Fibroblast of skin of back (primary cell): ENCODE measurements around the gene AVPI1.
"Not testable (repeated sequence)": the region's sequence is repeated elsewhere in the genome, so short reads cannot be mapped to it uniquely, and the experiment has no call there.

Experiments
- DNase-seq: peaks from one replicate; pipeline ENCODE4 v3.0.0-alpha.2; 2013

Gene AVPI1

DNA sequence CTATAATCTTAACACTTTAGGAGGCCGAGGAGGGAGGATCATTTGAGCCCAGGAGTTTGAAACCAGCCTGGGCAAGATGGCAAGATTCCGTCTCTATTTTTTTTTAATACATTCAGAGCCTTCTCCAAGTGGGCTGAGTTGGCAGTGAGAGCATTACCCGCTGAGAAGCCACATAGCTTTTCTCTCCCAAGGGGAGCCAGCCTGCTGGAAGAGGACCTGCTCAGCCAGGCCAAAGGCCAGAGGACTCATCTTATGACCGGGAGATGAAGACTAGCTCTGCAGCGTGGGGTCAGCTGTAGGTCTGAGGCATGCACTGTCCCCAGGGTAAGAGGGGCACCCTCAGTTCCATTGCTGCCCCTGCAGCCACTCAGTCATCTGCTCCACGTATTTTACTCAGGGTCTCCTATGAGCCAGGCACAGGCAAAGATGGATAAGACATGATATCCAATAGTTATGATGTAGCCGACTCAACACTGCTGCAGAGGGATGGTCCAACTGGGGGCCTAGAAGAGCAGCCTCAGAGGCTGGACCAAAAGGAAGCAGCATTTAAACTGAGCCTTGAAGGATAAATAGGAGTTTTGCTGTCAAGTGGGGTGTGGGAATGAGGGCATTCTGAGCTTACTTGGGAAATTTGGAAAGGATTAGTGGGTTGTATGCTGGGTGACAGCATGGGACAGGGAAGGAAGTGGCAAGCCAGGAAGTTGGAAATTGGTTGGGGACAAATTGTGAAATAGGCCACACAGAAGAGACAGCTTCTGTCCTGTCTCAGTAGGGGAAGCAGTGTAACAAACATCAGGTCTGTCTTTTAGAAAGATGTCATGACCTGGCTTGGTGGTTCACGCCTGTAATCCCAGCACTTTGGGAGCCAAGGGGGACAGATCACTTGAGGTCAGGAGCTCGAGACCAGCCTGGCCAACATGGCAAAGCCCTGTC, 24.9 kb upstream of the AVPI1 start:
- DNase-seq = no peak

GRCh38 chr10:97708976-97709946, 22.2 kb upstream of the AVPI1 start:
- peak; percentile 92 for DNase-seq

GRCh38 chr10:97708167-97708566, 21.1 kb upstream of the AVPI1 start:
- DNase-seq = no peak

GRCh38 chr10:97707134-97707861, 20.3 kb upstream of the AVPI1 start:
- DNase-seq = no peak

- DNase-seq = no peak
Observed at GRCh38 chr10:97705006-97705670, 18.1 kb upstream of the AVPI1 start.

- DNase-seq = no peak
Observed at GRCh38 chr10:97704341-97704740, 17.3 kb upstream of the AVPI1 start.

GRCh38 chr10:97703398-97704067, 16.5 kb upstream of the AVPI1 start:
- no peak for DNase-seq

DNA sequence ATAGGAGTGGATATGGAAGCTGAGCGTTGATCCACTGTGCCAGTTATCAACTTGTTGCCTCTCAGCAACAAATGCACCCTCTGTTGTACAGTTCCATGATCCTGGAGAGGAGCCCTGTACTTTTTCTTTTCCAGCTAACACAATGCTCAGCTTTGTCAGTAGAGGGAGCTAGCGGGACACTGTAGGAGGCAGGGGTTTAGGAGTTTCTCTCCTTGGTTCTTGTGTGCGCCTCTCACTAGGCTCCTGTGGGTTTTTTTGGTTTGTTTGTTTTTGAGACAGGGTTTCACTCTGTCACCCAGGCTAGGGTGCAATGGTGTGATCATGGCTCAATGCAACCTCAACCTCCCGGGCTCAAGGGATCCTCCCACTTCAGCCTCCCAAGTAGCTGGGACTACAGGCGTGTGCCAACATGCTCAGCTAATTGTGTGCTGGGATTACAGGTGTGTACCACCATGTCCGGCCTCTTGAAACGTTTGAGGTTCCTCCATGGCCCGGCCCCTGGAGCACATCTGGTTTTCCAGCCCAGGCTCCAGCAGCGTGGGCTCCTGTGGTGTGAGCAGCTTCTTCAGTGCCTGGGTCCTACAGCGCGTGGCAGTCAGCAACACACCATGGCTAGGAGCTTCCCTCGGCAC, 14.5 kb upstream of the AVPI1 start:
- peak; percentile 77 for DNase-seq

- not testable (repeated sequence) for DNase-seq
Observed at GRCh38 chr10:97698072-97698655, 11.1 kb upstream of the AVPI1 start.

DNA sequence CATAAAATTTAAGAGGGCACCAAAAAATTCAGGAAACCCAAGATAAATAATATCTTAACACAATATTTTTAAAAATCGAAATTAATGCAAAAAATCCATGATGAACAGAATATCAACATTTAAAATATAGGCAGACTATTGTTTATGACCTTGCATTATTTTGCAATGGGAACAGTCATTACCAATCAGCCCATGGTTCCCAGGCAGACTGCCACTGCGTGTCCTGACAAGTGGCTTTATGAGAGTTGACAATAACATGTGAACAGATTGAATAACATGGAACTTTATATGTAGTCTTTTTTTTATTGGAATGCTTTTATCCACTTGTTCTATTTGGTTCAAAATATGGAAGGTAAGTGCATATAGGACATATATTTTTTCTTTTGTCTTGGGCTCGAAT, 3.1 kb upstream of the AVPI1 start:
- no peak for DNase-seq

DNA sequence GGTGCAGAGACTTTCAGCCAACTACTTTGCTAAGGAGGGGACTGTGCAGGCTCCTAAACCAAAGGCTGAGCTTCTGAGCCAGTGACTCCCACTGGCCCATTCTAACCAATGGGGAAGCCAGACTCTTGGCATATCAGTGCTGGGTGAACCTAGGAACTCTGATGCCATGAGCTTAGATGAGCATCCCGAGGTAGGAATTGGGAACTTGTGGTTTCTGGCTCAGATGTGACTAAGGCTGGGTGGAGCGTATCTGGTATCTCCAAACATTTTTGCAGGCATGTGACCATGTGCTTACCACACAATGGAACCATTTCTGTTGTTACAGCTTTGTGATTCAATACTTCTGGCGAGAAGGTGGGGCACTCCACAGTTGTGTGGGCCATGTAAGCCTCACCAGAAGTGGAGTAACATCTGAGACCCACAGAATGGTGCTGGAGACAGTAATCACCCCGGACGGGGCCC, 2.5 kb upstream of the AVPI1 start:
- peak; percentile 96 for DNase-seq

GRCh38 chr10:97687785-97688781, 1.0 kb upstream of the AVPI1 start:
- DNase-seq = peak; percentile 66

GRCh38 chr10:97686301-97686961, 610 bp downstream of the AVPI1 start:
- no peak for DNase-seq

- DNase-seq = peak; percentile 30
Observed at GRCh38 chr10:97685395-97685958, 1.6 kb downstream of the AVPI1 start.

DNA sequence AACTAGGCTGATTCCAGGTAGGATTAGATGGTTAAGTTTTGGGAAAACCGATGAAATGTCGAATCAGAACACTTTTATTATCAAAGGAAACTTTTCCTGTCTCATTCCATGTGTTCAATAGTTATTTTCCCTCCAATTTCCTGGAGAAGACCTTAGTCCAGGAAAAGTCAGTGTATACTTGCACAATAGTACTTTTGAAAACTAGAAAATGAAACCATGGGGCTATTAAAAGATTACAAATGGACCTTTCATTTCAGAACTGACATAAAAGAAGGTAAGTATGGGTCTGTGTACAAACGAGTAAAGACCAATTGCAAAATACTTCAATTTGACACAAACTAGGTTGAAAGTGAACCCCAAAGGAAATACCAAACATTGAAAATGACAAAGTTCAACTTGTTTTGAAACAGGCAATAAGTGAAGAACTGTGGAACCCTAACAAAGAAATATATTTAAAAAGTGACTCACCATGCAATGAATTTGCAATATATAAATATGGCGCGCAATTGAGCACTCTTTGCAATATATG, 2.1 kb downstream of the AVPI1 start:
- DNase-seq = no peak

- DNase-seq = not testable (repeated sequence)
Observed at GRCh38 chr10:97684368-97684713, 2.7 kb downstream of the AVPI1 start.

DNA sequence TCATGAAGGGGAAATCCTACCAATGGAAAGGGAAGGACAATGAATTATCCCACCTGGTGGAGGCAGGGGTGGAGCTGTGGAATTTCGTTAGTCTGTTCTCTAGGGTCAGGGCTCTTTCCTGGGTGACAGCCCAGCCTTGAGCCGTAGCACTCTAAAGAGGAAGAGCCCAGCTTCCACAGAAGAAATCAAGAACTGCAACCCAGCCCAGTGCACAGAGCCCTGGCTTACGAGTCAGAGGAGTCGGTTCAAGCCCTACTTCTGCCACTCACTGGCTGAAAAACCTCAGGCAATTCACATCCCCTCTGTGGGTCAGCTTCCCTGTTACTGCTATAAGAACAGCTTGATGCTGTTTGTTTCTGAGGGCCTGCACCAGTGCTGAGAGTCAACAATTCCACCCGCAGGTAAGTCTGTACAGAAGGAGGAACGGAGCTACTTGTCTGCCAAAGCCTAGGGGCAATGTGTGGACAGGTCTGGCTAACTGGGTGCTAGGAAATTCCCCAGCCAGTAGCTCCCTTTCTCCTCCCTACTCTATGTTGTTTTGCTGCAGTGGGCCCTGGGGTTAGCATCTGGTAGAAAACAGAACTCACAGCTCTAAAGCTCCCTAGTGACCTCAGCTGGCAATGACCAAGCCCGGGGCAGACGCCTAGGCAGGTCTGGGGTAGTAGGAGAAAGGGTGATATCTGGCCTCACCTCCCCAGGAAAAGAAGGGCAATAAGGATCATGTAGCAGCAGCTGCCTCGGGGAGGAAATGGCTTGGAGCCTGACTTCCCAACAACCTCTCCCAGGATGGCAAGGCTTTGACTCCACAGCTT, 3.3 kb downstream of the AVPI1 start:
- DNase-seq = peak; percentile 73
